Lower lobe of right lung (tissue), 2 donors: Measurements from ENCODE around the gene OBSCN. TPM values are rescaled to one million over a fixed set of nuclear protein-coding genes. Genes with fewer than 3 reads are reported as not detected.

ENCODE experiments used
- ATAC-seq, 2 donors: fragments of 200-7000 bp; cut with Tn5 transposase; one replicate each; pipeline ENCODE4 v1.9.1; 2020 to 2022; ENCODE audit warnings: mild to moderate bottlenecking in 2 of 2, moderate library complexity in 2 of 2
- DNase-seq: peaks from one replicate; pipeline ENCODE4 v3.0.0-alpha.2; 2020
- H3K27ac ChIP-seq: fragments of 200-600 bp; one replicate; pipeline ENCODE4 v1.8.0; 2022
- H3K27me3 ChIP-seq: fragments of 200-600 bp; one replicate; pipeline ENCODE4 v1.8.0; 2022; ENCODE audit warnings: low read depth
- H3K36me3 ChIP-seq: fragments of 200-600 bp; one replicate; pipeline ENCODE4 v1.8.0; 2022; ENCODE audit warnings: mild to moderate bottlenecking
- H3K4me1 ChIP-seq: fragments of 200-600 bp; one replicate; pipeline ENCODE4 v1.8.0; 2022
- H3K4me3 ChIP-seq: fragments of 200-600 bp; one replicate; pipeline ENCODE4 v1.8.0; 2022; ENCODE audit warnings: mild to moderate bottlenecking
- H3K9me3 ChIP-seq: fragments of 200-600 bp; one replicate; pipeline ENCODE4 v1.8.0; 2022
- CTCF ChIP-seq: fragments of 200-600 bp; IDR thresholded peaks from one replicate; pipeline ENCODE4 v1.8.0; 2022; ENCODE audit warnings: antibody characterized with exemption, mild to moderate bottlenecking
- intact Hi-C: fragments of 100-400 bp; cut with DNase I; formaldehyde crosslinking; loops from one replicate; pipeline ENCODE4 v1.11.0; 2022
- total RNA-seq: library from RNA; stranded (reverse); fragmentation: NEBNext Ultra II Directional; extraction: Animal tissue kit (Norgen Biotek cat#: 25700); gene quantifications from one replicate; pipeline ENCODE4 v1.2.1, GENCODE V29; 2021
- donor health status: DM: no; HTN: yes; CAD: no; lungs with severe emphysema.

The OBSCN gene
- total RNA-seq, 1 donor from 2014 or later: 35.6 TPM

DNA sequence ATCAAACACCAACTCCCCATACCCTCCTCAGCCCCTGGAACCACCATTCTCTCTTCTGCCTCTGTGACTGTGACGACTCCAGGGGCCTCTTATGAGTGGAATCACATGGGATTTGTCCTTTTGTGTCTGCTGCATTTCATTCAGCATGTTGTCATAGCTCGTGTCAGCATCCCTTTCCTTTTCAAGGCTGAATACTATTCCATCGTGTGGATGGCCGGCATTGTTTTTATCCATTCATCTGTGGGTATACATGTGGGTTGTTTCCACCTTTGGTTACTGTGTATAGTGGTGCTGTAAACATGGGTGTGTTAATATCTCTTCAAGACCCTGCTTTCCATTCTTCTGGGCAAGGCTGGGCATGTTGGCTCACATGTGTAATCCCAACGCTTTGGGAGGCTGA lies 17.1 kb upstream of the OBSCN start:
- peaks cover 5% of the 10 kb centered on the region for H3K4me1 ChIP-seq
- ATAC-seq (no peak), DNase-seq (no peak)
- H3K36me3 ChIP-seq: no peaks in the 10 kb centered on the region
- H3K4me3 ChIP-seq: no peak overlapping the region
- TF ChIP-seq CTCF: no peak
- no peaks in the 10 kb centered on the region for H3K9me3 ChIP-seq
- no peaks in the 10 kb centered on the region for H3K27me3 ChIP-seq
- intact Hi-C loops: no loop called here
- no peak overlapping the region for H3K27ac ChIP-seq

DNA sequence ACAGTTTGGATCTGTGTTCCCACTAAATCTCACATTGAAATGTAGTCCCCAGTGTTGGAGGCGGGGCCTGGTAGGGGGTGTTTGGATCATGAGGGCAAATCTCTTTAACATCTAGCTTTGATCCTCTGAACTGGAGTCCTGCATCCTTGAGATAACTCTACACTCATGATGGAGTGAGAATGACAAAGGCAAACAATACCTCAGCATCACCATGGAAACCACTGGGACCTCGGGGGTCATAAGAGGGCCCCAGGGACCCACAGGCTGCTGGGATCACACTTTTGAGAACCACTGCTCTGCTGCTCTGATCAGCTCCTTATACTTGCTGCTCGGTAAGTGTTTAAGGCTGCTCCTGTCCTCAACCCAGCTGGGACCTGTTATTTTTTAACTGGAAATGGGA lies 13.4 kb upstream of the OBSCN start:
- Histone ChIP-seq H3K4me3 (no peak overlapping the region), H3K27ac (no peak overlapping the region), H3K4me1 (peaks cover 5% of the 10 kb centered on the region), H3K27me3 (no peaks in the 10 kb centered on the region), H3K36me3 (no peaks in the 10 kb centered on the region), H3K9me3 (peaks cover 7% of the 10 kb centered on the region)
- TF ChIP-seq CTCF: no peak
- ATAC-seq (no peak), DNase-seq (no peak)
- intact Hi-C loops: no loop called here

DNA sequence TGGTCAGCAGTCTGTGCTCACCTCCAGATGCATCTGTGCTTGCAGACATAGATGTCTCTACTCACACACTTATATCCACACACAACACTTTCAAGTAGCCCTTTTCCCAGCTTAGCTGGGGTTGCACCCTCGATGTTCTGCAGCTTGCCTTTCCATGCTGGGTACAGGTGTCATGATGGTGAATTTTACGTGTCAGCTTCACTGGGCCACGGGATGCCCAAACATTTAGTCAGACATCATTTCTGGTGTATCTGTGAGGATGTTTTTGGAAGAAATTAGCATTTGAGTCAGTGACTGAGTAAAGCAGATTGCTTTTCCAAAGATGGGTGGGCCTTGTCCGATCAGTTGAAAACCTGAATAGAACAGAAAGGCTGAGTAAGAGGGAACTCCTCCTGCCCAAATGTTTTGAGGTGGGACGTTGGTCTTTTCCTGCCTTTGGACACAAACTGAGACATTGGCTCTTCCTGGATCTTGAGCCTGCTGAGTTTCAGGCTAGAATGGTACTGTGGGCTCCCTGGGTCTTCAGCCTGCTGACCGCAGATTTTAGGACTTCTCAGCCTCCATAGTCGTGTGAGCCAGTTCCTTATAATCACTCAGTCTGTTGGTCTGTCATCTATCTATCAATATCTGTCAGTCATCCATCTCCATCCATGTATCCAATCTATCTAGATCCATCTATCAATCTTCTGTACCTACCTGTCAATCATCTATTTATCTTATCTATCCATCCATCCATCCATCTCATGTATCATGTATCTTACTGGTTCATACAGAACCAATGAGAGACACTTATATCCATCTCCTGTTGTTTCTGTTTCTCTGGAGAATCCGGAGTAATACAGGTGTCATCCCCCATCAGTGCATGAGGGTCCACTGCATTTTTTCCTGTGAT lies 12.7 kb upstream of the OBSCN start:
- ATAC-seq: no peak
- H3K9me3 ChIP-seq: peaks cover 13% of the 10 kb centered on the region
- peaks cover 5% of the 10 kb centered on the region for H3K4me1 ChIP-seq
- no peak for TF ChIP-seq CTCF
- no peak overlapping the region for H3K27ac ChIP-seq
- H3K27me3 ChIP-seq: no peaks in the 10 kb centered on the region
- H3K36me3 ChIP-seq: no peaks in the 10 kb centered on the region
- intact Hi-C loops: no loop called here
- no peak for DNase-seq
- no peak overlapping the region for H3K4me3 ChIP-seq

GRCh38 chr1:228197555-228198147 lies 10.2 kb upstream of the OBSCN start:
- ATAC-seq (no peak), DNase-seq (no peak)
- Histone ChIP-seq H3K4me3 (no peak overlapping the region), H3K27ac (no peak overlapping the region), H3K4me1 (no peaks in the 10 kb centered on the region), H3K9me3 (peaks cover 13% of the 10 kb centered on the region), H3K36me3 (no peaks in the 10 kb centered on the region), H3K27me3 (no peaks in the 10 kb centered on the region)
- intact Hi-C loops: no loop called here
- no peak for TF ChIP-seq CTCF

DNA sequence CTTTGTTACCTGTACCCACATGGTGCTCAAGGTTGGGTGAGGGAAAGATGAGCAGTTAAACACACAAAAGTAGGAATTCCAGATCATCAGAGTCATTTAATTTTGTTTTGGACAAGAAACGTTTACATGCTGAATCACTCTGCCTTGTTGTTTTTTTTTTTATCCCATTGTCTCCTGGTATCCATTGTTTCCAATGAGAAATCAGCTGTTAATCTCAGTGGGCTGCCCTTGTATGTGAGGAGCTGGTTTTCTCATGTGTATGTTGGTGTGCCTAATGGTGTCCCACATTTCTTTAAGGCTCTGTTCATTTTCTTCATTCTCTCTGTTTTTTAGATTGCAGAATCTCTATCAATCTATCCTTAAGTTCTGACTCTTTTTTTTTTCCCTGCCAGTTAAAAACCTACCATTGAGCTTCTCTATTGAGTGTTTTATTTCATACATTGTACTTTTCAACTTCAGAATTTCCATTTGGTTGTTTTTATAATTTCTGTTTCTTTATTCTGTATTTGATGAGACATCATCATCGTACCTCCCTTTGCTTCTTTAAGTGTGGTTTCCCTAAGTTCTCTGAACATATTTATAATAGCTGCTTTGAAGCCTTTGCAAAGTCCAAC lies 8.8 kb upstream of the OBSCN start:
- H3K27me3 ChIP-seq: no peaks in the 10 kb centered on the region
- H3K27ac ChIP-seq: no peak overlapping the region
- peaks cover 13% of the 10 kb centered on the region for H3K9me3 ChIP-seq
- no peaks in the 10 kb centered on the region for H3K4me1 ChIP-seq
- TF ChIP-seq CTCF: no peak
- no peak overlapping the region for H3K4me3 ChIP-seq
- intact Hi-C loops: no loop called here
- DNase-seq: no peak
- ATAC-seq: no peak
- no peaks in the 10 kb centered on the region for H3K36me3 ChIP-seq
